Ascending aorta (tissue), 2 donors: Measurements from ENCODE around the gene SERP2. TPM values are rescaled to one million over a fixed set of nuclear protein-coding genes. Genes with fewer than 3 reads are reported as not detected.

Experiments
- DNase-seq, 2 donors: peaks; one replicate each; pipeline ENCODE4 v3.0.0-alpha.2; 2019; ENCODE audit warnings: low spot score in 2 of 2
- H3K27ac ChIP-seq, 2 donors: fragments of 200-600 bp; sonication (generic); one replicate each; pipeline ENCODE4 v1.5.1; 2016 to 2017; ENCODE audit warnings: mild to moderate bottlenecking in 1 of 2
- H3K27me3 ChIP-seq: fragments of 200-600 bp; sonication (generic); one replicate; pipeline ENCODE4 v1.5.1; 2017
- H3K36me3 ChIP-seq, 2 donors: fragments of 200-600 bp; sonication (generic); one replicate each; pipeline ENCODE4 v1.5.1; 2016
- H3K4me1 ChIP-seq, 2 donors: fragments of 200-600 bp; sonication (generic); one replicate each; pipeline ENCODE4 v1.5.1; 2016 to 2017; ENCODE audit warnings: mild to moderate bottlenecking in 1 of 2
- H3K4me3 ChIP-seq, 2 donors: fragments of 200-600 bp; sonication (generic); one replicate each; pipeline ENCODE4 v1.5.1; 2016 to 2017; ENCODE audit warnings: mild to moderate bottlenecking in 1 of 2
- H3K9me3 ChIP-seq, 2 donors: fragments of 200-600 bp; sonication (generic); one replicate each; pipeline ENCODE4 v1.5.1; 2016
- intact Hi-C: fragments of 100-400 bp; cut with DNase I; formaldehyde crosslinking; loops from one replicate; pipeline ENCODE4 v1.15.1; 2023
- total RNA-seq: library from RNA; depleted of rRNA; stranded (reverse); fragments of >200 nt; gene quantifications from one replicate; pipeline ENCODE4 v1.1.0, GENCODE V29; 2016
- TF ChIP-seq, protein P1 (sequence below), 3 experiments: fragments of 200-600 bp in 2 of 3; fragments of 450-650 bp in 1 of 3; sonication (generic) in 2 of 3; IDR thresholded peaks; one replicate each; pipeline ENCODE4 v1.5.1; 2016 to 2019; ENCODE audit warnings: antibody characterized with exemption in 3 of 3, mild to moderate bottlenecking in 1 of 3, moderate library complexity in 1 of 3

SERP2 gene
- total RNA-seq, 1 donor from 2014 or later: 0.85 TPM

DNA sequence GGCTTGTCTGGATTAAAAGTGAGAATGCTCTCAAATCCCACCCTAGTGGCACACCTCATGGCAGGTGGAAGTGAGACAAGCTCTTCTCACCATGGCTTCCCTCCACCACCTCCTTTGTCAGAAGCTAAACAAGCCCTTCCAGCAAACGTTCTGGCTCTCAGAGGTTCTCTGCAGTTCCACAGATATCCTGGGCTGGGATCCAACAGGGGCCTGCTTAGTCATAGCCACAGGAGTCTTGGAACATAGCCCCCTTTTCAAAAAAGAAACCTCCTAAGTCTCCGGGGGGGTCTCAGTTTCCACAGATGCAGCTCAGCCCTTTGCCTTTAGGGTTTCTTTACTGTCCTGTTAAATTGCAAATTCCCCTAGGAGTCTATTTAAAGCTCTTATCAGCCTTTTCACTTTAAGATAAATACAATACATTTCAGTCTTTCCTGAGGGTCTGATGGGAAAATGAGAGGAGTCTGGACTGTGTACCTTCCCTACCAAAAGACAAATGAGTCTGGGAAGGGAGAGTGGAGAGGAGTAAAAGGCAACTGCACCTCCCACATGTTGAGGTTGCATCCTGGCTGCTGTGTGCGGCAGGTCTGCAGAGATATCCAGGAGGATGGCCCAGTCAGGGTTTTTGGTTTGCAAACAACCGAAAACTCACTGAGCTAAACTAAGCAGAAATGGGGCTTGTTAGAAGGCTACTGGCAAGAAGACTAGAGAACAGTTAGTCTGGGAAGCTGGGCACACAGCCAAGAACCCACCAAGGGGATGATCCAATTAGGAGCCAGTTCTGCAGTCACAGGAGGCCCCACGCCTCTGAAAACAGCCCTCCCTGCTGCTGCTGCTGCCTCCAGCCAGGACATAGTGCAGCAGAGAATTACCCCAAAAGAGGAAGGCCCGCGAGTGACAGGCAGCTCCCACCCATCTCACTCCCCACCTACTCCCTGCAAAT, 41.4 kb upstream of the SERP2 start:
- intact Hi-C loops: no loop called here
- H3K4me1 ChIP-seq: peaks cover 6 to 16% of the 10 kb centered on the region in 2 donors
- no peaks in the 10 kb centered on the region for H3K27me3 ChIP-seq
- TF ChIP-seq, protein P1, sequence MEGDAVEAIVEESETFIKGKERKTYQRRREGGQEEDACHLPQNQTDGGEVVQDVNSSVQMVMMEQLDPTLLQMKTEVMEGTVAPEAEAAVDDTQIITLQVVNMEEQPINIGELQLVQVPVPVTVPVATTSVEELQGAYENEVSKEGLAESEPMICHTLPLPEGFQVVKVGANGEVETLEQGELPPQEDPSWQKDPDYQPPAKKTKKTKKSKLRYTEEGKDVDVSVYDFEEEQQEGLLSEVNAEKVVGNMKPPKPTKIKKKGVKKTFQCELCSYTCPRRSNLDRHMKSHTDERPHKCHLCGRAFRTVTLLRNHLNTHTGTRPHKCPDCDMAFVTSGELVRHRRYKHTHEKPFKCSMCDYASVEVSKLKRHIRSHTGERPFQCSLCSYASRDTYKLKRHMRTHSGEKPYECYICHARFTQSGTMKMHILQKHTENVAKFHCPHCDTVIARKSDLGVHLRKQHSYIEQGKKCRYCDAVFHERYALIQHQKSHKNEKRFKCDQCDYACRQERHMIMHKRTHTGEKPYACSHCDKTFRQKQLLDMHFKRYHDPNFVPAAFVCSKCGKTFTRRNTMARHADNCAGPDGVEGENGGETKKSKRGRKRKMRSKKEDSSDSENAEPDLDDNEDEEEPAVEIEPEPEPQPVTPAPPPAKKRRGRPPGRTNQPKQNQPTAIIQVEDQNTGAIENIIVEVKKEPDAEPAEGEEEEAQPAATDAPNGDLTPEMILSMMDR (IDR thresholded peaks at IDR 0.05): no peak
- peak overlapping the region; percentile 64 to 75 for H3K27ac ChIP-seq
- no peak overlapping the region for H3K4me3 ChIP-seq
- H3K9me3 ChIP-seq: no peaks in the 10 kb centered on the region
- peak; percentile 61 to 87 for DNase-seq
- no peaks in the 10 kb centered on the region for H3K36me3 ChIP-seq

GRCh38 chr13:44333950-44334655, 39.5 kb upstream of the SERP2 start:
- Histone ChIP-seq H3K27me3 (no peaks in the 10 kb centered on the region), H3K4me1 (peaks cover 6 to 16% of the 10 kb centered on the region in 2 donors), H3K4me3 (no peak overlapping the region), H3K36me3 (no peaks in the 10 kb centered on the region), H3K27ac (no peak overlapping the region), H3K9me3 (no peaks in the 10 kb centered on the region)
- TF ChIP-seq, protein P1 (IDR thresholded peaks at IDR 0.05): no peak
- intact Hi-C loops: no loop called here
- no peak for DNase-seq

DNA sequence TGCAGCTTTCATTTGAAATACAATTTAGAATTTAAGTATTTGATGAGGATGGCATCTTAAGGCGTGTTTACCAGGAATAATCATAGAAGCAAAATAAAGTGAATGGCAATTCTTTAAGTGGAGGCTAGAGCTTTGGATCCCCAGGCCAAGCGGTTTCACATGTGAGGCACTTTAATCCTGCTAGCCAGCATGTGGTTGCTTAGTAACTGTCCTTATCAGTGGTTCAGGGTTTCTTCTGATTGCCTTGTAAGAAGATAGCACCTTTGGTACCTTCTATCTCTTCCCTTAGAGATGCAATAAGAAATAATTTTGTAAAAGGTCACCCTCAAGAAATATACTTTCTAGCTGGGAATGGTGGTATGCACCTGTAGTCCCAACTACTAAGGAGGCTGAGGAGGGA, 38.9 kb upstream of the SERP2 start:
- DNase-seq: no peak
- intact Hi-C loops: no loop called here
- Histone ChIP-seq H3K4me1 (peaks cover 6 to 16% of the 10 kb centered on the region in 2 donors), H3K36me3 (no peaks in the 10 kb centered on the region), H3K4me3 (no peak overlapping the region), H3K9me3 (no peaks in the 10 kb centered on the region), H3K27ac (no peak overlapping the region), H3K27me3 (no peaks in the 10 kb centered on the region)
- TF ChIP-seq, protein P1 (IDR thresholded peaks at IDR 0.05): no peak

DNA sequence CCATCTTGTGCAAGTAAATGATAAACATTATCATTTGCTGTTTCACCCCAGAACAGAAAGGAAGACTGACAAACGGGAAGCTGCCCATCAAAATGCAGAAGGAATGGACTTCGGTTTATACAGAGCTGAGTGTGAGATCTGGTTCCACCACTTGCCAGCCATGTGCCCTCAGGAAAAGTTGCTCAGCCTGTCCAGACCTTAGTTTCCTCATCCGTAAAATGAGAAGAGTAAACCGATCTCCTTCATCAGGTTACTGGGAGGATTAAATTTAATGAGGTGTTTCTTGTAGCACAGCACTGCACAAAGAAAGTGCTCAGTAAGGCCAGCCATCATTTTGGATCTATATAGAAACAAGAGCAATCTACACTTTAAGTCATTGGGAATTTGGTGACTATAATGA, 36.7 kb upstream of the SERP2 start:
- TF ChIP-seq, protein P1 (IDR thresholded peaks at IDR 0.05): no peak
- intact Hi-C loops: no loop called here
- H3K4me1 ChIP-seq: peaks cover 0 to 5% of the 10 kb centered on the region in 2 donors

DNA sequence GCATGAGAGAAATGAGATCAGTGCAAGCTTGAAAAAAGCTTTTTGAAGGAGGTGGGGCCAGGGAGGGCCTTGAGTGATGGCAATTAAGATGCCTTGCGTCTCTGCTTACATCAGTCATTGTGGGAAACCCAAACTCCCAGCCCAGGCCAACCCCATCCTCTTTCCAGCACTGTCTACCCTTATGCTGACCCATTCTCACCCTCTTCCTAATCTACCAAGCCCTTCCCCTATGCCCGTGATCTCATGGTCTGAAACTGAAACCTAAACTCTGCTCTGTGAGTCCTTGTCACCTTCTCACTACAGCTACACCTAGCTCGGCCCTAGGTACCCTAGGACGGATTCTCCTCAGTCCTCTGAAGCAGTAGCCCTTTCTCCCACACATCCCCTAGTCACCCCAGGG, 36.0 kb upstream of the SERP2 start:
- H3K9me3 ChIP-seq: no peaks in the 10 kb centered on the region
- H3K4me1 ChIP-seq: peaks cover 0 to 1% of the 10 kb centered on the region in 2 donors
- H3K27me3 ChIP-seq: no peaks in the 10 kb centered on the region
- H3K27ac ChIP-seq: no peak overlapping the region
- intact Hi-C loops: no loop called here
- no peak overlapping the region for H3K4me3 ChIP-seq
- DNase-seq: no peak
- TF ChIP-seq, protein P1 (IDR thresholded peaks at IDR 0.05): no peak
- no peaks in the 10 kb centered on the region for H3K36me3 ChIP-seq

More for the DNA sequence above, 36.7 kb upstream of the SERP2 start:
- no peak overlapping the region for H3K4me3 ChIP-seq
- no peak for DNase-seq
- H3K9me3 ChIP-seq: no peaks in the 10 kb centered on the region
- no peak overlapping the region for H3K27ac ChIP-seq
- no peaks in the 10 kb centered on the region for H3K36me3 ChIP-seq
- no peaks in the 10 kb centered on the region for H3K27me3 ChIP-seq
